ENCODE data around the gene PRKG1. TPM values are rescaled to one million over a fixed set of nuclear protein-coding genes. Genes with fewer than 3 reads are reported as not detected.

The PRKG1 gene
- total RNA-seq, 1 experiment from 2014 or later = 0.21 TPM

DNA sequence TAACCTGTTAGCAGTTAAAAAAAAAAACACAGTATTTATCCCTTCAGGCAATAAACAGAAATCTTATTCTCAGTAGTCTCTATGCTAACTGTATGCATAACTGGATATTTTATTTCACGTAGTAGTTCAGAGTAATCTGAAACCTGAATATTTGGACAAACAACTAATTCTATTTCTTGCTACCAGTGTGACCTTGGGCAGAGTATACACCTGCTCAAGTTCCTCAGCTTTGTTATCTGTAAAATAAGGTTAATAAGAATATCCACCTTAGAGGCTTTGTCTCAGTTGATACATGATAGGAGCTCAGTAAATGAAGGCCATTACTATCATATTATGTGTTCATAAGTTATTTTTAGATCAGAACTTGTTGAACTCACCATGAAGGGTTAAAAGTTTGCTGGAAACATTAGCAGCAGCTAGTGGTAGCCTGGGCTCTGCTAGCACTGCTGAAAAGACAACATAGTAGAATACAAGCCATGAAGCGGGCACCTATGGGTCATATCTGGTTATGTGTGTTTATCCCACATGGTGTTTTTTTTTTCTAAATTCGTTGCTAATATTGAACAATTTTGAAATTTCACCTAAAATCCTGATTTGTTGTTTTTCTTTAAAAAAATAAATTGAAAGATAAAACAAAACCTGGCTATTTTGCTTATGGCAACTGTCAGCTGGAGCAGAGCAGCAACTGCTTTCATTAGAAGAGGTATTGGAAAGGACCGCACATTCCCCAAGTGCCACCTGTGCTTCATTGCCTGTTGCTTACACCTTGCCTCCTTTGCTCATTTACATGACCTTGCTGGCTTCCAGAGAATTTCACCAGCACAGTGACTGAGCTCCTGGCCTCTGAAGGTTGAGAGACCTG, 303.0 kb downstream of the PRKG1 start:
- no peaks in the 10 kb centered on the region for H3K4me1 Mint-ChIP-seq (ENCODE audit: low read depth, unreplicated experiment)
- no peak overlapping the region for H3K4me3 Mint-ChIP-seq (ENCODE audit: low read depth, unreplicated experiment)
- H3K36me3 Mint-ChIP-seq (ENCODE audit: insufficient read depth, unreplicated experiment) = peaks cover 3% of the 10 kb centered on the region
- no peaks in the 10 kb centered on the region for H3K27me3 Mint-ChIP-seq (ENCODE audit: unreplicated experiment)
- intact Hi-C loops (cut with micrococcal nuclease; ENCODE audit: unreplicated experiment) = no loop called here
- H3K27ac Mint-ChIP-seq (ENCODE audit: unreplicated experiment) = no peak overlapping the region
- TF ChIP-seq, protein P1, sequence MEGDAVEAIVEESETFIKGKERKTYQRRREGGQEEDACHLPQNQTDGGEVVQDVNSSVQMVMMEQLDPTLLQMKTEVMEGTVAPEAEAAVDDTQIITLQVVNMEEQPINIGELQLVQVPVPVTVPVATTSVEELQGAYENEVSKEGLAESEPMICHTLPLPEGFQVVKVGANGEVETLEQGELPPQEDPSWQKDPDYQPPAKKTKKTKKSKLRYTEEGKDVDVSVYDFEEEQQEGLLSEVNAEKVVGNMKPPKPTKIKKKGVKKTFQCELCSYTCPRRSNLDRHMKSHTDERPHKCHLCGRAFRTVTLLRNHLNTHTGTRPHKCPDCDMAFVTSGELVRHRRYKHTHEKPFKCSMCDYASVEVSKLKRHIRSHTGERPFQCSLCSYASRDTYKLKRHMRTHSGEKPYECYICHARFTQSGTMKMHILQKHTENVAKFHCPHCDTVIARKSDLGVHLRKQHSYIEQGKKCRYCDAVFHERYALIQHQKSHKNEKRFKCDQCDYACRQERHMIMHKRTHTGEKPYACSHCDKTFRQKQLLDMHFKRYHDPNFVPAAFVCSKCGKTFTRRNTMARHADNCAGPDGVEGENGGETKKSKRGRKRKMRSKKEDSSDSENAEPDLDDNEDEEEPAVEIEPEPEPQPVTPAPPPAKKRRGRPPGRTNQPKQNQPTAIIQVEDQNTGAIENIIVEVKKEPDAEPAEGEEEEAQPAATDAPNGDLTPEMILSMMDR (IDR thresholded peaks at IDR 0.05; ENCODE audit: unreplicated experiment) = no peak
- H3K9me3 Mint-ChIP-seq (ENCODE audit: low read depth, unreplicated experiment) = no peaks in the 10 kb centered on the region
- no TSS peak for BruUV-seq (replicated peaks)
- DNase-seq = no peak
- CTCF ChIA-PET = no interaction called here

DNA sequence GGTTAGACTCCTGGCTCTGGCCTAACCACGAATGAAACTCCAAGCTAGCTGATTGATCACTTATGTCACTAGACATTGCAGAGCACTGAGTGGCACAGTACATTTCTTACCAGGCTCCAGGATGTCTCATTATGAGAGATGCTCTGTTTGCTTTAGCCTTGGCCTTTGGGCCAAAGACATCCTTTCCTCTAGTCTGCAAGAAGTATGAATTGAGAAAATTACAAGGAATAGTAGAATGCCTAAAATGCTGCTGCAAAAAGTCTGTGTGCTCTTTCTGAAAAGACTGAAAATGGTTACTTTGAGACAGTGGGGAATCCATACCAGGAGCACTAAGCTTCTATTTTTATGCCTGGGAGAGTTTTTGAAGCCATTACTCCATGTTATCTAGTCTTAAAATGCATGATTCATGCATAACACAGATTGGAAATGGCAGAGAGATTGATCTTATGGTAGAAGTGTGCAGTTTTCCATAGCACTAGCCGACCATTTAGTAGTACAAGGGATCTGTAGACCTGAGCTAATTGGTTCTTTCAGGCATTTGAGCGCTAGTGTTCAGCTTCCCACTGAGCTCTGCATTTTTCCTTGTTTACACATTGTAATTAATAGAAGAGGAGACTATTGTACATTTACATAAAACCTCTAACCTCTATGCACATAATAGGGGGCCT, 303.8 kb downstream of the PRKG1 start:
- H3K4me3 Mint-ChIP-seq (ENCODE audit: low read depth, unreplicated experiment) = no peak overlapping the region
- H3K27me3 Mint-ChIP-seq (ENCODE audit: unreplicated experiment) = no peaks in the 10 kb centered on the region
- no peak for DNase-seq
- BruUV-seq (replicated peaks) = no TSS peak
- intact Hi-C loops (cut with micrococcal nuclease; ENCODE audit: unreplicated experiment) = no loop called here
- TF ChIP-seq, protein P1 (IDR thresholded peaks at IDR 0.05; ENCODE audit: unreplicated experiment) = no peak
- CTCF ChIA-PET = interaction anchor here (0.5 kb wide), 1 partner anchor 140 kb away, joined by 3 read pairs; no protein-coding TSS in a partner anchor
- no peak overlapping the region for H3K27ac Mint-ChIP-seq (ENCODE audit: unreplicated experiment)
- H3K9me3 Mint-ChIP-seq (ENCODE audit: low read depth, unreplicated experiment) = no peaks in the 10 kb centered on the region
- H3K4me1 Mint-ChIP-seq (ENCODE audit: low read depth, unreplicated experiment) = no peaks in the 10 kb centered on the region
- peaks cover 3% of the 10 kb centered on the region for H3K36me3 Mint-ChIP-seq (ENCODE audit: insufficient read depth, unreplicated experiment)

DNA sequence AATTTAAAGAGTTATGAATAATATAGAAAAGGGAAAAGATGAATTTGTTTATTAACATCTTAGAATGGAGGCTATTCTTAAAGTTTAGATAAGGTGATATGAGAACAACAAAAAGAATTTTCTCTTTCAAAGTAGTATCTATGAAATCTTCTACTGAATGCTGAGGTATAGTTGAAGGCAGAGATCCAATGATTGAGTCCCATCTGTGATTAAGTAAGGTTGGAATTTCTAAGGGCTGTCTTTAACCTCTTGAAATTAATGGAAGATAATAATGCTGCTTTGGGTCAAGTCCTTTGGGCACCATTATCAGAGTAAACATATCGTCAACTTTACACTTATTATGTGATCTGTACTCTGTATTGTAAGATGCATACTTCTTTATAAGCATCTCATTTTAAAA, 307.9 kb downstream of the PRKG1 start:
- Mint-ChIP-seq H3K27me3 (ENCODE audit: unreplicated experiment) (no peaks in the 10 kb centered on the region), H3K9me3 (ENCODE audit: low read depth, unreplicated experiment) (no peaks in the 10 kb centered on the region), H3K27ac (ENCODE audit: unreplicated experiment) (no peak overlapping the region), H3K4me3 (ENCODE audit: low read depth, unreplicated experiment) (no peak overlapping the region), H3K4me1 (ENCODE audit: low read depth, unreplicated experiment) (no peaks in the 10 kb centered on the region), H3K36me3 (ENCODE audit: insufficient read depth, unreplicated experiment) (peaks cover 3% of the 10 kb centered on the region)
- DNase-seq = no peak
- intact Hi-C loops (cut with micrococcal nuclease; ENCODE audit: unreplicated experiment) = loop anchor here (5.0 to 10.0 kb wide), 2 partner anchors 580 to 833 kb away; no protein-coding TSS in a partner anchor
- TF ChIP-seq, protein P1 (IDR thresholded peaks at IDR 0.05; ENCODE audit: unreplicated experiment) = no peak
- CTCF ChIA-PET = interaction anchor here (1.0 kb wide), 1 partner anchor 109 kb away, joined by 3 read pairs; no protein-coding TSS in a partner anchor
- BruUV-seq (replicated peaks) = no TSS peak

DNA sequence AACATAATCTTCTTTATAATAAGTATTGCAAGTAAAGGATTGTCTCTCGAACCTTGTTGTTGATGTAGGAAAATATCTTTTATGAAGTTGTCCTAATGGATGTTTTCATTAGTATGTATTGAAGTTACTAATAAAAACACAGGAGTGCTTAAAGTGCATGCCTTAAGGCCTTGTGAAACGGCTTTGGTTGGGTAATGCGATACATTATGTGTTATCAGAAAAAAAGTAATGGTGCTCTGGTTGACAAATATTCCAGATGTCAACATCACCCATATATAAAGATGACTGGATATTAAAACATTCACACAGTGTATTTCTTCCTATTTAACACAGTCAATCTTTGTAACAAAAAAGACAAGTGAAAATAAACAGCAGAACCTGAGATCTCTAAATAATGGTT, 310.7 kb downstream of the PRKG1 start:
- DNase-seq = no peak
- CTCF ChIA-PET = no interaction called here
- Mint-ChIP-seq H3K27me3 (ENCODE audit: unreplicated experiment) (no peaks in the 10 kb centered on the region), H3K36me3 (ENCODE audit: insufficient read depth, unreplicated experiment) (peaks cover 3% of the 10 kb centered on the region), H3K27ac (ENCODE audit: unreplicated experiment) (no peak overlapping the region), H3K4me3 (ENCODE audit: low read depth, unreplicated experiment) (no peak overlapping the region), H3K9me3 (ENCODE audit: low read depth, unreplicated experiment) (no peaks in the 10 kb centered on the region), H3K4me1 (ENCODE audit: low read depth, unreplicated experiment) (no peaks in the 10 kb centered on the region)
- no TSS peak for BruUV-seq (replicated peaks)
- TF ChIP-seq, protein P1 (IDR thresholded peaks at IDR 0.05; ENCODE audit: unreplicated experiment) = no peak
- intact Hi-C loops (cut with micrococcal nuclease; ENCODE audit: unreplicated experiment) = loop anchor here (5.0 to 10.0 kb wide), 2 partner anchors 577 to 830 kb away; no protein-coding TSS in a partner anchor
